Activated CD4-positive, alpha-beta T cell treated with anti-CD3 and anti-CD28 coated beads for 48 hours (primary cell): ENCODE results near the gene ASIC3.
"Not testable (repeated sequence)": the region's sequence is repeated elsewhere in the genome, so short reads cannot be mapped to it uniquely, and the experiment has no call there.

Experiments
- DNase-seq: peaks from one replicate; pipeline ENCODE4 v3.0.0-alpha.2; 2020

The ASIC3 gene

GRCh38 chr7:151047976-151048815 lies at the start of gene ASIC3:
Gene ASIC3 (plus strand): TSS chr7:151048531. CDS start chr7:151048886, 355 bp downstream.
- no peak for DNase-seq

- no peak for DNase-seq
Observed at GRCh38 chr7:150999001-150999400, 49.3 kb upstream of the ASIC3 start.

GRCh38 chr7:150999497-151000230 lies 48.7 kb upstream of the ASIC3 start:
- no peak for DNase-seq

GRCh38 chr7:151000897-151001495 lies 47.3 kb upstream of the ASIC3 start:
- no peak for DNase-seq

- DNase-seq = no peak
Observed at GRCh38 chr7:151001546-151001945, 46.8 kb upstream of the ASIC3 start.

GRCh38 chr7:151003572-151003971 lies 44.8 kb upstream of the ASIC3 start:
- DNase-seq = no peak

- DNase-seq = no peak
Observed at GRCh38 chr7:151005566-151005965, 42.8 kb upstream of the ASIC3 start.

GRCh38 chr7:151006590-151007300 lies 41.6 kb upstream of the ASIC3 start:
- DNase-seq = no peak

GRCh38 chr7:151007469-151007898 lies 40.8 kb upstream of the ASIC3 start:
- DNase-seq = no peak

- no peak for DNase-seq
Observed at GRCh38 chr7:151008143-151008510, 40.2 kb upstream of the ASIC3 start.

- peak; percentile 92 for DNase-seq
Observed at GRCh38 chr7:151008511-151009323, 39.6 kb upstream of the ASIC3 start.

- DNase-seq = peak; percentile 39
Observed at GRCh38 chr7:151009327-151010036, 38.8 kb upstream of the ASIC3 start.

GRCh38 chr7:151010037-151010306 lies 38.4 kb upstream of the ASIC3 start:
- DNase-seq = no peak

- DNase-seq = peak; percentile 63
Observed at GRCh38 chr7:151010307-151011096, 37.8 kb upstream of the ASIC3 start.

GRCh38 chr7:151011097-151011409 lies 37.3 kb upstream of the ASIC3 start:
- no peak for DNase-seq

- DNase-seq = not testable (repeated sequence)
Observed at GRCh38 chr7:151011616-151012015, 36.7 kb upstream of the ASIC3 start.

- no peak for DNase-seq
Observed at GRCh38 chr7:151012031-151012692, 36.2 kb upstream of the ASIC3 start.

GRCh38 chr7:151012911-151013347 lies 35.4 kb upstream of the ASIC3 start:
- peak; percentile 36 for DNase-seq

GRCh38 chr7:151013356-151013732 lies 35.0 kb upstream of the ASIC3 start:
- no peak for DNase-seq

- peak; percentile 94 for DNase-seq
Observed at GRCh38 chr7:151013733-151014497, 34.4 kb upstream of the ASIC3 start.
